ENCODE measurements around the gene UVSSA. TPM values are rescaled to one million over a fixed set of nuclear protein-coding genes. Genes with fewer than 3 reads are reported as not detected.
"Not testable (repeated sequence)": the region's sequence is repeated elsewhere in the genome, so short reads cannot be mapped to it uniquely, and the experiment has no call there.

Gene UVSSA
- total RNA-seq, 1 experiment from 2014 or later = 3.6 TPM

- in situ Hi-C loops (cut with HindIII; ENCODE audit: low sequenced_read_pairs) = no loop called here
- DNase-seq (ENCODE audit: low spot score) = no peak
These were observed 35.0 kb downstream of the UVSSA start for GRCh38 chr4:1381944-1382541.

GRCh38 chr4:1382776-1383727, 36.0 kb downstream of the UVSSA start:
- DNase-seq (ENCODE audit: low spot score) = no peak
- in situ Hi-C loops (cut with HindIII; ENCODE audit: low sequenced_read_pairs) = no loop called here

- no peak for DNase-seq (ENCODE audit: low spot score)
- in situ Hi-C loops (cut with HindIII; ENCODE audit: low sequenced_read_pairs) = no loop called here
These were observed 37.0 kb downstream of the UVSSA start for GRCh38 chr4:1383728-1384591.

DNA sequence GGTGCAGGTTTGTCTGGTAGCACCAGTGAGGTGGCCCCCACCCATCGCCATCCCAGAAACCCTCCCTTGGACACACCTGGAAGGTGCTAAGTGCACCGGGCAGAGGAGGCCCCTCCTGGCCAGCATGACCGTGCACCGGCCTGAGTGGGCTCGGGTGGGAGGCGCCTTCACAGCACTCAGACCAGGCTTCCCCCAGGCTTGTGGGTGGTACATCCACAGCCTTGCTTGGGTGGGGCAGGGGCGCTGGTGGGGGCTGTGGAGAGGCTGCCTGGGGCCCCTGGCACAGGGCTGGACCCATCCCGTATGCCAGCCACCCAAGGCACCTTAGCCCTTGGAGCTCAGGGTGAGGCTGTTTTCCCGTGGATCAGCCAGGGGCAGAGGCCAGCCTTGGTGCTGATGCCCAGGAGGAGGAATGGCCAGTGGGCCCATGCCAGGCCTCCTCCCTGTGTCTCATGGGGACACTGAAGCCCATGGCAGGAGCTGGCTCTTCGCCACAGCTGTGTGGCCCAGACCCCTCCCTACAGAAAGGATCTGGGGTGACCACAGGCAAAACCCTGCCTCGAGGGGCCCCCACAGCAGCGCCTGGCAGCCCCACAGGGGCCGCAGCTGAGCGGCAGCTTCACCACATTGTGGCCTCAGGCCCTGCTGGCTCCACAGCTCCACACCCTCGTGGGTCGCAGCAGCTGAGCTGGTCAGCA, 37.8 kb downstream of the UVSSA start:
- in situ Hi-C loops (cut with HindIII; ENCODE audit: low sequenced_read_pairs) = no loop called here
- no peak for DNase-seq (ENCODE audit: low spot score)

GRCh38 chr4:1385373-1386340, 38.6 kb downstream of the UVSSA start:
- in situ Hi-C loops (cut with HindIII; ENCODE audit: low sequenced_read_pairs) = no loop called here
- no peak for DNase-seq (ENCODE audit: low spot score)

GRCh38 chr4:1393363-1393762, 46.4 kb downstream of the UVSSA start:
- DNase-seq (ENCODE audit: low spot score); in situ Hi-C loops (cut with HindIII; ENCODE audit: low sequenced_read_pairs): not testable (repeated sequence)

- no peak for DNase-seq (ENCODE audit: low spot score)
These were observed 46.9 kb downstream of the UVSSA start for GRCh38 chr4:1393866-1394265.

DNA sequence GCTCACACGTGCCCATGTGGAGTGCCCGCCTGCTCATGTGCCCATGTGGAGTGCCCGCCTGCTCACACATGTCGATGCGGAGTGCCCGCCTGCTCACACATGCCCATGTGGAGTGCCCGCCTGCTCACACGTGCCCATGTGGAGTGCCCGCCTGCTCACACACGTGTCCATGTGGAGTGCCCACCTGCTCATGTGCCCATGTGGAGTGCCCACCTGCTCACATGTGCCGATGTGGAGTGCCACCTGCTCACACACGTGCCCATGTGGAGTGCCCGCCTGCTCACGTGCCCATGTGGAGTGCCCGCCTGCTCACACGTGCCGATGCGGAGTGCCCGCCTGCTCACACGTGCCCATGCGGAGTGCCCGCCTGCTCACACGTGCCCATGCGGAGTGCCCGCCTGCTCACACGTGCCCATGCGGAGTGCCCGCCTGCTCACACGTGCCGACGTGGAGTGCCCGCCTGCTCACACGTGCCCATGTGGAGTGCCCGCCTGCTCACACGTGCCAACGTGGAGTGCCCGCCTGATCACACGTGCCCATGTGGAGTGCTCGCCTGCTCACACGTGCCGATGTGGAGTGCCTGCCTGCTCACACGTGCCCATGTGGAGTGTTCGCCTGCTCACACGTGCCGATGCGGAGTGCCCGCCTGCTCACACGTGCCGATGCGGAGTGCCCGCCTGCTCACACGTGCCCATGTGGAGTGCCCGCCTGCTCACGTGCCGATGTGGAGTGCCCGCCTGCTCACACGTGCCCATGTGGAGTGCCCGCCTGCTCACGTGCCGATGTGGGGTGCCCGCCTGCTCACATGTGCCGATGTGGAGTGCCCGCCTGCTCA, 47.8 kb downstream of the UVSSA start:
- DNase-seq (ENCODE audit: low spot score); in situ Hi-C loops (cut with HindIII; ENCODE audit: low sequenced_read_pairs): not testable (repeated sequence)

More at GRCh38 chr4:1393866-1394265, 46.9 kb downstream of the UVSSA start:
- in situ Hi-C loops (cut with HindIII; ENCODE audit: low sequenced_read_pairs) = no loop called here

DNA sequence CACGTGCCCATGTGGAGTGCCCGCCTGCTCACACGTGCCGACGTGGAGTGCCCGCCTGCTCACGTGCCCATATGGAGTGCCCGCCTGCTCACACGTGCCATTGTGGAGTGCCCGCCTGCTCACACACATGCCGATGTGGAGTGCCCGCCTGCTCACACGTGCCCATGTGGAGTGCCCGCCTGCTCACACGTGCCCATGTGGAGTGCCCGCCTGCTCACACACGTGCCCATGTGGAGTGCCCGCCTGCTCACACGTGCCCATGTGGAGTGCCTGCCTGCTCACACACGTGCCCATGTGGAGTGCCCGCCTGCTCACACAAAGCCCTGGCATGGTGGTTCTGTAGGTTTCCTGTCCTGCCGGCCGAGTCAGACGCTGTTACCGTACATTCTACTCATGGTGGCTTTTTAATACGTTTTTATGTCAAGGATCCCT, 48.4 kb downstream of the UVSSA start:
- in situ Hi-C loops (cut with HindIII; ENCODE audit: low sequenced_read_pairs); DNase-seq (ENCODE audit: low spot score): not testable (repeated sequence)

- DNase-seq (ENCODE audit: low spot score) = no peak
- in situ Hi-C loops (cut with HindIII; ENCODE audit: low sequenced_read_pairs) = no loop called here
These were observed 49.2 kb downstream of the UVSSA start for GRCh38 chr4:1395941-1396805.

- in situ Hi-C loops (cut with HindIII; ENCODE audit: low sequenced_read_pairs) = no loop called here
- no peak for DNase-seq (ENCODE audit: low spot score)
These were observed 49.9 kb downstream of the UVSSA start for GRCh38 chr4:1396806-1397455.

GRCh38 chr4:1398681-1399507, 51.9 kb downstream of the UVSSA start:
- DNase-seq (ENCODE audit: low spot score) = no peak

GRCh38 chr4:1399508-1400190, 52.6 kb downstream of the UVSSA start:
- no peak for DNase-seq (ENCODE audit: low spot score)
- in situ Hi-C loops (cut with HindIII; ENCODE audit: low sequenced_read_pairs) = loop anchor here (25.0 kb wide), 1 partner anchor 238 kb away; no protein-coding TSS in a partner anchor

More at GRCh38 chr4:1398681-1399507, 51.9 kb downstream of the UVSSA start:
- in situ Hi-C loops (cut with HindIII; ENCODE audit: low sequenced_read_pairs) = no loop called here

- no peak for DNase-seq (ENCODE audit: low spot score)
- in situ Hi-C loops (cut with HindIII; ENCODE audit: low sequenced_read_pairs) = loop anchor here (25.0 kb wide), 1 partner anchor 237 kb away; no protein-coding TSS in a partner anchor
These were observed 53.3 kb downstream of the UVSSA start for GRCh38 chr4:1400191-1400805.
